GM21526 (cell line): Measurements from ENCODE around the gene EXOC1.
"Not testable (repeated sequence)": the region's sequence is repeated elsewhere in the genome, so short reads cannot be mapped to it uniquely, and the experiment has no call there.

Experiments used
- ATAC-seq: cut with Tn5 transposase; IDR thresholded peaks from one replicate; pipeline ENCODE4 v1.9.1; 2021; ENCODE audit warnings: moderate library complexity; ENCODE audit not compliant: unreplicated experiment, low FRiP score

EXOC1 gene, protein sequence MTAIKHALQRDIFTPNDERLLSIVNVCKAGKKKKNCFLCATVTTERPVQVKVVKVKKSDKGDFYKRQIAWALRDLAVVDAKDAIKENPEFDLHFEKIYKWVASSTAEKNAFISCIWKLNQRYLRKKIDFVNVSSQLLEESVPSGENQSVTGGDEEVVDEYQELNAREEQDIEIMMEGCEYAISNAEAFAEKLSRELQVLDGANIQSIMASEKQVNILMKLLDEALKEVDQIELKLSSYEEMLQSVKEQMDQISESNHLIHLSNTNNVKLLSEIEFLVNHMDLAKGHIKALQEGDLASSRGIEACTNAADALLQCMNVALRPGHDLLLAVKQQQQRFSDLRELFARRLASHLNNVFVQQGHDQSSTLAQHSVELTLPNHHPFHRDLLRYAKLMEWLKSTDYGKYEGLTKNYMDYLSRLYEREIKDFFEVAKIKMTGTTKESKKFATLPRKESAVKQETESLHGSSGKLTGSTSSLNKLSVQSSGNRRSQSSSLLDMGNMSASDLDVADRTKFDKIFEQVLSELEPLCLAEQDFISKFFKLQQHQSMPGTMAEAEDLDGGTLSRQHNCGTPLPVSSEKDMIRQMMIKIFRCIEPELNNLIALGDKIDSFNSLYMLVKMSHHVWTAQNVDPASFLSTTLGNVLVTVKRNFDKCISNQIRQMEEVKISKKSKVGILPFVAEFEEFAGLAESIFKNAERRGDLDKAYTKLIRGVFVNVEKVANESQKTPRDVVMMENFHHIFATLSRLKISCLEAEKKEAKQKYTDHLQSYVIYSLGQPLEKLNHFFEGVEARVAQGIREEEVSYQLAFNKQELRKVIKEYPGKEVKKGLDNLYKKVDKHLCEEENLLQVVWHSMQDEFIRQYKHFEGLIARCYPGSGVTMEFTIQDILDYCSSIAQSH

DNA sequence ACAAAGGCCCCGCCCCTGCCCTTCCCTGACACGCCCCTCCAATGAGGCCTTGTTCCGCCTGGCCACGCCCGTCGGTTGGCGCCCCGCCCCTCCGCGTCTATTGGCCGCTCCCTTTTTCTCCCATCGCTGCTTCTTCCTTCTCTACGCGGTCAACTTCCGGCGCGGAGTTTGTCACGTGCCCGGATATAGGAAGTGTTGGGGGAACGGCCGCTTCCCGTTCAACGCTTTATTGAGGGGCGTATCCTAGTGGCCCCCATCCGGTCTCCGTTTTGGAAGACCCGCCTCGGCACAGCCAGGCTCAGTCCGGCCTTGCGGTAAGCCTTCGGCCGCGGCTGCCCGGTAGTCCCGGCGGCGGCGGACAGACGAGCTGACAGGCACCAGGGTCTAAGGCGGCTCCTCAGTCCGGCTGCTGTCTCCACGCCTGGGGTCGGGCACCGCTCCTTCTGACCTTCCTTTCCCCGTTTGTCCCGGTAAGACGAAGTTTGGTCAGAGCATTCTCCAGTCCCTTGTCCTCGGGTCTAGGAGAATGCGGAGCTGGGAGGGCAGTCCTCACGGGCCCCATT is at the start of gene EXOC1:
Gene EXOC1, plus strand, starts transcription at position 165 of the 563 bp plus-strand sequence. CDS start 4,676 bp downstream, outside the sequence.
- peak; percentile 97 for ATAC-seq

DNA sequence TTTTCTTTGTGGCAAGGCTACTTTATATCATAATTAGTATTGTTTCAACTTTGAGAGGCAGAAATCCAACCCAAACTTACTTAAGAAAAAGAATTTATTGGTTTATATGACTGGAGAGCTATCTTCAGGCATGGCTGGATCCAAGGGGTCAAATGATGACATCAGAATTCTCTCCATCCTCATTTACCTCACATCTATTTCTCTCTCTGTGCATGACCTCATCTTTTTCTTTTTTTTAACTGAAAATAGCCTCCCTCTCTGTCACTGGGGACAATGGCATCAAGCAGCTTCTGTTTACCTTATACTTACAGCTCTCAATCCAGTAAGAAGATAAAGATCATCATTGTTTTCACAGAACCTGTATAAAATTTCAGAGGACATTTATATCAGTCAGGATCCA is 45.9 kb upstream of the EXOC1 start:
- ATAC-seq: no peak

DNA sequence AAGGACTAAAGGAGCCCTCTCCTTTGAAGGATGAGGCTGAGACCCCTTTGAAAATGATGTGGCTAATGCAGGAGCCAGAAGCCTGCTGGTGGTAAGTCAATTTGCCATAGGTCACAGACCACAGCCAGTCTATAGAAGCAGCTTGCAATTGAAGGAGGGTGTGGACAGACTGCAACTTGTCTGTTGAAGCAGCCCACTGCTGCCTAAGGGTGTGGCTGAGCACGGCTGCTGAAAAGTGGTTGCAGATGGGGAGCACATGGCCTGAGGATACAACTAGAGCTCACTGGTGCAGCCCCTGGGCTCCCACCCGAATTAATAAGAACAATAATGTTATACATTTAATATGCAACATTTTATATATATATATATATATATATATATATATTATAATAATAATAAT is 45.3 kb upstream of the EXOC1 start:
- no peak for ATAC-seq

- no peak for ATAC-seq
Observed at GRCh38 chr4:55808632-55809031, 44.8 kb upstream of the EXOC1 start.

DNA sequence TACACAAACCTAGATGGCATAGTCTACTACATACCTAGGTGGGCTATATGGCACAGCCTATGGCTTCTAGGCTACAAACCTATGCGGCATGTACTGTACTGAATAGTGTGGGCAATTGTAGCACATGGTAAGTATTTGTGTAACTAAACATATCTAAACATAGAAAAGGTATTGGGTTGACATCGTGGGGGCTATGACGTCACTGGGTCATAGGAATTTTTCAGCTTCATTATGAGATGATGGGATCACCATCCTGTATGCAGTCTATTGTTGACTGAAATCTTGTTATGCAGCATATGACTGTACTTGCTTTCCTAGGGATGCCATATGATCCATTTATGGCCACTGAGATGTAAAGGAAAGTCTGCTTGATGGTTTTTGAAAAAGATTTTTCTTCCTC is 35.8 kb upstream of the EXOC1 start:
- ATAC-seq: no peak

DNA sequence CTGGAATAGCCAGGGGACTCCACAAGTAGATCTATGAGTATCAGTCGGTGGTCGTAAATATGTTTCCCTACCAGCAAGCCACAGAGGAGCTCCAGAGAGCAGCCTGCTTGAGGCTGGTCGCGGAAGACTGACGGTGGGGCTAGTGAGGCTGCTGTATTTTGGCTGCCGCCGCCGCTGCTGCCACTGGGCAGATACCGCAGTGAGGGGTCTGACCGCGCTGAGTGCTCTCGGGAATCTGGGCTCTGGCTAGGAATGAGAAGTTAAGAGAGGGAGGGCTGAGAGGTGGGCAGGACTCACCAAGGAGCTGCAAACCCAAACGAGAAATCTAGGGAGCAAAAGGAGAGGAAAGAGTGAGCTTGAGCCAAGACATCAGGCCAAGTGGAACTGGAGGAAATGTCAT is 33.8 kb upstream of the EXOC1 start, which contains the start of gene EXOC1L:
Gene EXOC1L, plus strand, starts transcription at position 157 of the 400 bp plus-strand sequence. Its CDS starts 237 bp downstream, at position 394.
- no peak for ATAC-seq

DNA sequence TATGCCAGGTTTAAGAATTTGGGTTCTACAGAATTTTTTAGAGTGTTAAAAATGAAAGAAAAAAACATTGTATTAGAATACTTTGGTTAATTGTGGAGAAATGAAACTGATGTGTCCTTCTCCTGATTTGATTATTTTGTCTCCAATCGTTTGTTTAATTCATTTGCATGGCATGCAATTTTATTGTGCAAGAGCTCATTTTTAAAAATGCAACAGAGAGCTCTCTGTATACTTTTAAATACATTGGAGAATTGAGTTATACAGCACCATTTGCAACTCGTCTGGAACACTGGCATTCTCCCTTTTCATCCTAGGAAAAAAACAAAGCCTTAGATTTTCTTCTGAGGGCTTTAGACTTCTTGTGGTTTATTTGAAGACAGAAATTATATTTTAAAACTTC is 33.2 kb upstream of the EXOC1 start:
- ATAC-seq: no peak

- ATAC-seq: no peak
Observed at GRCh38 chr4:55822329-55822728, 31.1 kb upstream of the EXOC1 start.

- ATAC-seq: no peak
Observed at GRCh38 chr4:55824865-55825264, 28.6 kb upstream of the EXOC1 start.

GRCh38 chr4:55826986-55827385 is 26.5 kb upstream of the EXOC1 start:
- ATAC-seq: no peak

DNA sequence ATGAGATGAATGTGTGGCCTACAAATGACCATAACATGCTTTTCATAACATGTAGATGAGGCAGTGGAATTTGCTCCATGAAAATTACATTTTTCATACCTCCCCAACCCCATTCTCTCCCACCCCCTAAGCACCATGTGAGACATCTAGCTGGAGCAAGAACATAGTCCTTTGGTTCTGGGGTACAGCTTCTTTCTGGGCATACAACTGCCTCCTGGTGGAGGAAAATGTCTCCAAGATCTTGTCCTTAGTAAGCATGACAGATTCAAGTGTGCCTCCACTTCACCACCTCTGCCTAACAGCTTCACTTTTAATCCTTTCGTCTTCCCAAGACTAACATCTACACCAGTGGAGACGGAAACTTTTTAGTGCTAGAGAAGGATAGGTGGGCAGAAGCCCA is 25.9 kb upstream of the EXOC1 start:
- no peak for ATAC-seq

- ATAC-seq: no peak
Observed at GRCh38 chr4:55830048-55830447, 23.4 kb upstream of the EXOC1 start.

GRCh38 chr4:55830716-55831115 is 22.7 kb upstream of the EXOC1 start:
- ATAC-seq: no peak

GRCh38 chr4:55834086-55834795 is 19.2 kb upstream of the EXOC1 start:
- ATAC-seq: no peak

GRCh38 chr4:55837903-55838302 is 15.5 kb upstream of the EXOC1 start:
- no peak for ATAC-seq

DNA sequence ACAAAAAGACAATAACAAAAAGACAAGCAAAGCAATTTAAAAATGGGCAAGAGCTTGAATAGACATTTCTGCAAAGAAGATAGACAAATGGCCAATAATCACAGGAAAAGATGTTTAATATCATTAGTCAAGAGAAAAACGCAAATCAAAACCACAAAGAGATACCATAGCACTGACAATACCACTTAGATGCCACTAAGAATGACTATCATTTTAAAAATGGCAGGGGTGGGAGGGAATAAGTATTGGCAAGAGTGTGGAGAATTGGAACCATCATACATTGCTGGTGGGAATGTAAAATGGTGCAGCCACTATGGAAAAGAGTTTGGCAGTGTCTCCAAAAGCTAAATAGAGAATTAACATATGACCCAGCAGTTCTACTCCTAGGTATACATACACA is 15.1 kb upstream of the EXOC1 start:
- ATAC-seq: no peak

GRCh38 chr4:55838952-55839351 is 14.5 kb upstream of the EXOC1 start:
- no peak for ATAC-seq

DNA sequence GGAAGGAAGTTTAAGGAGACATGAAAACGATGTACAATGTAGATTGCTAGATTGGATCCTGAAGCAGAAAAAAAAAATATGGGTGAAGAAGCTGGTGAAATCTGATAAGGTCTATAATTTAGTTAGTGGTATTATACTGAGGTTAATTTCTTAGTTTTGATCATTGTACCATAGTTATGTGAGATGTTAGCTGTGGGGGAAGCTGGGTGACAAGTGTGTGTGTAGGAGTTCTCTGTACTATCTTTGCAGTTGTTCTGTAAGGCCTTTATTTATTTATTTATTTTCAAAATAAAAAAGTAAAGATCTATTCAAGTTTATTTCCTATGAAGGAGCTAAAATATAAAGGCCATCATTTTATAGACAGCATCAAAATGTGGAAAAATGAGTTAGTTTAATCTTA is 12.5 kb upstream of the EXOC1 start:
- no peak for ATAC-seq

- ATAC-seq: not testable (repeated sequence)
Observed at GRCh38 chr4:55841373-55842239, 11.8 kb upstream of the EXOC1 start.

GRCh38 chr4:55842312-55842711 is 11.1 kb upstream of the EXOC1 start:
- not testable (repeated sequence) for ATAC-seq
